ENCODE data around the gene CCM2.

CCM2 gene

GRCh38 chr7:45080958-45081669, 81.1 kb downstream of the CCM2 start:
- DNase-seq (ENCODE audit: low read depth, low spot score) = no peak

- DNase-seq (ENCODE audit: low read depth, low spot score) = no peak
These were observed 81.6 kb downstream of the CCM2 start for GRCh38 chr7:45081670-45081974.

- DNase-seq (ENCODE audit: low read depth, low spot score) = no peak
These were observed 82.2 kb downstream of the CCM2 start for GRCh38 chr7:45082031-45082830.

GRCh38 chr7:45082831-45083331, 82.9 kb downstream of the CCM2 start:
- DNase-seq (ENCODE audit: low read depth, low spot score) = no peak

- DNase-seq (ENCODE audit: low read depth, low spot score) = no peak
These were observed 84.3 kb downstream of the CCM2 start for GRCh38 chr7:45084336-45084735.

- DNase-seq (ENCODE audit: low read depth, low spot score) = no peak
These were observed 85.1 kb downstream of the CCM2 start for GRCh38 chr7:45084901-45085618.

GRCh38 chr7:45085619-45086200, 85.7 kb downstream of the CCM2 start:
- no peak for DNase-seq (ENCODE audit: low read depth, low spot score)

- DNase-seq (ENCODE audit: low read depth, low spot score) = no peak
These were observed 86.5 kb downstream of the CCM2 start for GRCh38 chr7:45086331-45087065.

- no peak for DNase-seq (ENCODE audit: low read depth, low spot score)
These were observed 87.5 kb downstream of the CCM2 start for GRCh38 chr7:45087301-45088145.

- no peak for DNase-seq (ENCODE audit: low read depth, low spot score)
These were observed 88.2 kb downstream of the CCM2 start for GRCh38 chr7:45088146-45088701.

- DNase-seq (ENCODE audit: low read depth, low spot score) = no peak
These were observed 88.9 kb downstream of the CCM2 start, which contains the start of gene NACAD for GRCh38 chr7:45088821-45089340. NACAD (minus strand) TSS chr7:45088969; CDS start chr7:45088894, 75 bp downstream.

GRCh38 chr7:45089341-45089891, 89.4 kb downstream of the CCM2 start:
- DNase-seq (ENCODE audit: low read depth, low spot score) = no peak

- no peak for DNase-seq (ENCODE audit: low read depth, low spot score)
These were observed 92.3 kb downstream of the CCM2 start for GRCh38 chr7:45092100-45092930.

GRCh38 chr7:45092931-45093235, 92.9 kb downstream of the CCM2 start:
- DNase-seq (ENCODE audit: low read depth, low spot score) = no peak

- no peak for DNase-seq (ENCODE audit: low read depth, low spot score)
These were observed 99.2 kb downstream of the CCM2 start for GRCh38 chr7:45098983-45099839.

GRCh38 chr7:45099891-45100760, 100.1 kb downstream of the CCM2 start:
- no peak for DNase-seq (ENCODE audit: low read depth, low spot score)
